Nephron (organoid): ENCODE results near the gene RBM24.

Experiments
- H3K27ac Mint-ChIP-seq, 3 experiments: 2 replicates each; pipeline ENCODE4 v1.8.0; 2020; ENCODE audit warnings: mixed read lengths in 3 of 3, mild to moderate bottlenecking in 2 of 3, moderate library complexity in 1 of 3
- H3K27me3 Mint-ChIP-seq: 2 replicates; pipeline ENCODE4 v1.8.0; 2021; ENCODE audit warnings: low read depth, mild to moderate bottlenecking, moderate library complexity, mixed read lengths
- H3K36me3 Mint-ChIP-seq: 2 replicates; pipeline ENCODE4 v1.8.0; 2020; ENCODE audit warnings: low read depth, mixed read lengths
- H3K4me1 Mint-ChIP-seq: 2 replicates; pipeline ENCODE4 v1.8.0; 2020; ENCODE audit warnings: mixed read lengths
- H3K4me3 Mint-ChIP-seq, 3 experiments: 2 replicates each; pipeline ENCODE4 v1.8.0; 2020; ENCODE audit warnings: mild to moderate bottlenecking in 3 of 3, mixed read lengths in 3 of 3, moderate library complexity in 2 of 3
- H3K9me3 Mint-ChIP-seq: 2 replicates; pipeline ENCODE4 v1.8.0; 2020; ENCODE audit warnings: mixed read lengths
- TF ChIP-seq, protein P1 (sequence below), 3 experiments: fragments of 200-600 bp; sonication (generic); IDR thresholded peaks; one replicate each; pipeline ENCODE4 v1.5.0; 2021; ENCODE audit warnings: antibody characterized with exemption in 3 of 3; ENCODE audit not compliant: unreplicated experiment in 3 of 3

The RBM24 gene

DNA sequence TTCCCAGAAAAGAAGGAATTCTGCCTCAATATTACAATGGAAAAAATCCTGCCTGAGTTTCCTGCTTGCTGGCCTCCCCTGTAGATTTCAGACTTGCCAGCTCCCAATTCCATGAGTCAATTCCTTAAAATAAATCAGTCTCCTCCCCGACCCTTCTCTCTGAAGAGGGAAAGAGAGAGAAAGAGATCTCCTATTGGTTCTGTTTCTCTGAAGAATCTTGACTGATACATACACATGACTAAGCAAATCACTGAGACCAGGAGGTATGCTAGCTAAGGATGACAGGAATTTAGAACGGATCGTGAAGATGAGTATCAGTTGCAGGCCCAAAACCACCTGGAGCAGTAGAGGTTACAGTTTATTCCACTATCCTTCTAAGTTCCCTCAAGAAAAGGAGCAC, 11.3 kb upstream of the RBM24 start:
- H3K9me3 Mint-ChIP-seq = peaks cover 3% of the 10 kb centered on the region
- H3K27ac Mint-ChIP-seq = no peak overlapping the region
- peaks cover 14% of the 10 kb centered on the region for H3K27me3 Mint-ChIP-seq
- no peaks in the 10 kb centered on the region for H3K36me3 Mint-ChIP-seq
- no peak overlapping the region for H3K4me3 Mint-ChIP-seq
- H3K4me1 Mint-ChIP-seq = no peaks in the 10 kb centered on the region
- TF ChIP-seq, protein P1, sequence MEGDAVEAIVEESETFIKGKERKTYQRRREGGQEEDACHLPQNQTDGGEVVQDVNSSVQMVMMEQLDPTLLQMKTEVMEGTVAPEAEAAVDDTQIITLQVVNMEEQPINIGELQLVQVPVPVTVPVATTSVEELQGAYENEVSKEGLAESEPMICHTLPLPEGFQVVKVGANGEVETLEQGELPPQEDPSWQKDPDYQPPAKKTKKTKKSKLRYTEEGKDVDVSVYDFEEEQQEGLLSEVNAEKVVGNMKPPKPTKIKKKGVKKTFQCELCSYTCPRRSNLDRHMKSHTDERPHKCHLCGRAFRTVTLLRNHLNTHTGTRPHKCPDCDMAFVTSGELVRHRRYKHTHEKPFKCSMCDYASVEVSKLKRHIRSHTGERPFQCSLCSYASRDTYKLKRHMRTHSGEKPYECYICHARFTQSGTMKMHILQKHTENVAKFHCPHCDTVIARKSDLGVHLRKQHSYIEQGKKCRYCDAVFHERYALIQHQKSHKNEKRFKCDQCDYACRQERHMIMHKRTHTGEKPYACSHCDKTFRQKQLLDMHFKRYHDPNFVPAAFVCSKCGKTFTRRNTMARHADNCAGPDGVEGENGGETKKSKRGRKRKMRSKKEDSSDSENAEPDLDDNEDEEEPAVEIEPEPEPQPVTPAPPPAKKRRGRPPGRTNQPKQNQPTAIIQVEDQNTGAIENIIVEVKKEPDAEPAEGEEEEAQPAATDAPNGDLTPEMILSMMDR (IDR thresholded peaks at IDR 0.05; ENCODE audit: unreplicated experiment in 3 of 3) = no peak

DNA sequence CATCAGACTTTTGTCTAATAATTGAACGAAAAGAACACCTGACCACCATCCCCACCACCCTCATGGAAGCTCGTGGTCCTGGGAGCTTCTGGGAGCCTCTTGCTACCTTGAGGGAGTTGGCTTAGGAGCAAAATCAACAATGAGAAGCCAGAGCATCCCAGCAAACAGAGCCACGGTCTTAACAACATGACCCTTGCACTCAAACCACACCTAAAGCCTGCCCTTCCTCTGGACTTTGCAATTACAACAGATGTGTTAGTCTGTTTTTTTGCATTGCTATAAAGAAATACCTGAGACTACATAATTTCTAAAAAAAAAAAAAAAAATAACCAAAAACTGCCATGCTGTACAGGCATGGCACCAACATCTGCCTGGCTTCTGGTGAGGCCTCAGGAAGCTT, 9.5 kb upstream of the RBM24 start:
- Mint-ChIP-seq H3K27me3 (peaks cover 15% of the 10 kb centered on the region), H3K4me3 (no peak overlapping the region), H3K36me3 (no peaks in the 10 kb centered on the region), H3K9me3 (no peaks in the 10 kb centered on the region), H3K27ac (no peak overlapping the region), H3K4me1 (peaks cover 2% of the 10 kb centered on the region)
- TF ChIP-seq, protein P1 (IDR thresholded peaks at IDR 0.05; ENCODE audit: unreplicated experiment in 3 of 3) = no peak

DNA sequence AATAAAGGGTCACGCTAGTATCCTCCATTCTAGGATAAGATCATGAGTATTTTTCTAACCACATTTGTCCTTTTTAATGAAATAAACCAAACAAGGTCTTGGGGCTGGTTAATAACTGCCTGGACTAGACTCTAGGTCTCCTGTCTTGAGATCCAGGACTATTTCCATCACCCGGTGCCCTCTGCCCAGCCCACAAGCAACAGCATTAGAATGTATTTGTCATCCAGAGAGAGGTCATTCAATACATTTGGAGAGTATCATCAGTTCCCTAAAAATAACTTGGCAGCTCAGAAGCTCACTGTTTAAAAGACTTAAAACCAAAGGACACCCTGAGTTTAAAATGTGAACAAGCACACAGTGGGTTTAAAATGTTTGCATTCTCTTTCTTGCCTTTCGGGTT, 4.4 kb upstream of the RBM24 start:
- Mint-ChIP-seq H3K27me3 (peaks cover 46% of the 10 kb centered on the region), H3K4me1 (peaks cover 37% of the 10 kb centered on the region), H3K4me3 (peak overlapping the region in 1 of 3 experiments; percentile 47), H3K36me3 (no peaks in the 10 kb centered on the region), H3K9me3 (no peaks in the 10 kb centered on the region), H3K27ac (peak overlapping the region in 2 of 3 experiments; percentile 2 to 12)
- TF ChIP-seq, protein P1 (IDR thresholded peaks at IDR 0.05; ENCODE audit: unreplicated experiment in 3 of 3) = no peak

DNA sequence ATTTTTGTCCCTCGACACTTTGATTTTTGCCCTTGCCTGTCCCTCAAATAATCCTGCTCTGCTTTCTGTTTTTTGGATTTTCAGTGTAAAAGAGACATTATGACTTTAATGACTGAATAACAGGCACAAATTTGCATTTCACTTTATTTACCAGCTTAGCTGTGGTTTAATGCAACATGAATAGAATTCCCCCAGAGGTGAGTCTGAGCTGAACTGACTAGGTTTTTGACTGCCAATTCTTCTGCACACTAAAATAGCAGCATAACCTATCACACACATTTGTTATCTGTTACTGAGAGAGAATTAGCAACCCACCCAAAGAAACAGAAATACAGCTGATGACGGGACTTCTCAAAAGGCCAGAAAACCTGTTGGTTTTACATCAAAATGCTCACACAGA, 3.9 kb upstream of the RBM24 start:
- H3K36me3 Mint-ChIP-seq = no peaks in the 10 kb centered on the region
- TF ChIP-seq, protein P1 (IDR thresholded peaks at IDR 0.05; ENCODE audit: unreplicated experiment in 3 of 3) = no peak
- H3K27ac Mint-ChIP-seq = peak overlapping the region in 2 of 3 experiments; percentile 2 to 12
- H3K27me3 Mint-ChIP-seq = peaks cover 51% of the 10 kb centered on the region
- H3K9me3 Mint-ChIP-seq = no peaks in the 10 kb centered on the region
- peaks cover 41% of the 10 kb centered on the region for H3K4me1 Mint-ChIP-seq
- peak overlapping the region in 1 of 3 experiments; percentile 47 for H3K4me3 Mint-ChIP-seq

DNA sequence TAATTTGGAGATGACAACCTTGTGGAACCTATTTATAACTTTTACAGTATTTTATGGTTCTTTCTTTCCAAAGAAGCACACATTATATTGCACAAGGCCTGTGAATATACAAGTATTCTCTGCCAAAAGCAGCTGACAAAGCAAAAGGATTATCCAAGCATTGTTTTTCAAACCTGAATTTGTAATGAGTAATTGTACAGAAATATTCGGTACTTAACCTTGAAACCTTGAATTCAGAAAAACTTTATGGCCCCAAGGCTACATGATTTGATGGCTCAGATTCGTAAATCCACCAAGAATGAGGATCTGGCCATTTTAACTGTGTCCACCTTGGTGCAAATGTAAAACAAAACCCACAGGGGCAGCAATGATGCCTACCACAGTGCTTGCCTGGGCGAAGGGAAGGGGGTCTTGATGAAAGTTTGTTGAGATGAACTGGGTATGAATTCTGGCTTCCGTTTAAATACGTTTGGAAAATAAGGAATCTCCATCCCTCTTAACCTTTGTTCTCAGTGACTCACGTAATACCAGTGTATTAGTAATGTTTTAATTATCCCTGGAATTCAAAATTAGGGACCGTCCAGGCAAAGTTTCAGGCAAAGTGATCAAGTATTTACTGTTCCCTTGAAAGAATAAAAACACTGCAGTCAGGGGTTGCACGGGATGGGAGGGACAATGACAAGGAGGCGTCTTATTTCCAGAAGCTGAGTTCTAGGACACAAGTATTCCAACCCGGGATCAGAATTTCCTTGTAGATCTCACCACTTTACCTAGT, 2.7 kb upstream of the RBM24 start:
- peak overlapping the region in 2 of 3 experiments; percentile 36 to 83 for H3K4me3 Mint-ChIP-seq
- no peak overlapping the region for H3K27ac Mint-ChIP-seq
- TF ChIP-seq, protein P1 (IDR thresholded peaks at IDR 0.05; ENCODE audit: unreplicated experiment in 3 of 3) = no peak
- peaks cover 43% of the 10 kb centered on the region for H3K4me1 Mint-ChIP-seq
- H3K36me3 Mint-ChIP-seq = no peaks in the 10 kb centered on the region
- peaks cover 62% of the 10 kb centered on the region for H3K27me3 Mint-ChIP-seq
- no peaks in the 10 kb centered on the region for H3K9me3 Mint-ChIP-seq

DNA sequence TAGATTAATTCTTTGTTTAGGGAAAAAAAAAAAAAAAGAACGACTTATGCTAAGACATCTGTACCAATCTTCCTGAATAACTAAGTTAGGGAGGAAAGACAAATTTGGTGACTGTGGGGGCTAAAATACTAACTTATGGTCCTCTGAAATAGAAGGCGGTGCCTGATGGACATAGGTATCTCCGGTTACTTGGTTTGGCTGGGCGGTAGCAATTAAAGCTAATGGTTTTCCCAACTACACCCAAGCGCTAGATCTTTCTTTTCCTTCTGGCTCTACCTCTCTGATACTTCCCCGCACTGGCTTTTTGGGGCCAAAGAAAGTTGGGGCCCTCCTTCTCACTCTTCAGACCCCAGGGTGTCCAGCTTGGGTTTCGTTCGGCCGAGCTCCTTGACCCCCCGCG, 1.0 kb upstream of the RBM24 start:
- peaks cover 44% of the 10 kb centered on the region for H3K4me1 Mint-ChIP-seq
- H3K9me3 Mint-ChIP-seq = no peaks in the 10 kb centered on the region
- TF ChIP-seq, protein P1 (IDR thresholded peaks at IDR 0.05; ENCODE audit: unreplicated experiment in 3 of 3) = no peak
- H3K27ac Mint-ChIP-seq = peak overlapping the region in 1 of 3 experiments; percentile 38
- peaks cover 62% of the 10 kb centered on the region for H3K27me3 Mint-ChIP-seq
- H3K36me3 Mint-ChIP-seq = no peaks in the 10 kb centered on the region
- H3K4me3 Mint-ChIP-seq = peak overlapping the region; percentile 76 to 83 (median 82)
